Measurements from ENCODE around the gene KLHL29.
A peak's percentile ranks its signal among the peaks of the same experiment; 100 is the strongest.
"Not testable (repeated sequence)": the region's sequence is repeated elsewhere in the genome, so short reads cannot be mapped to it uniquely, and the experiment has no call there.

The KLHL29 gene

GRCh38 chr2:23381485-23381884 is 3.5 kb upstream of the KLHL29 start:
- H3K36me3 Mint-ChIP-seq = no peaks in the 10 kb centered on the region
- ATAC-seq = no peak
- H3K27me3 Mint-ChIP-seq = peaks cover 7% of the 10 kb centered on the region
- H3K27ac Mint-ChIP-seq = peak overlapping the region; percentile 83
- H3K4me1 Mint-ChIP-seq = peaks cover 30% of the 10 kb centered on the region
- H3K4me3 Mint-ChIP-seq = peak overlapping the region; percentile 66
- no peaks in the 10 kb centered on the region for H3K9me3 Mint-ChIP-seq

DNA sequence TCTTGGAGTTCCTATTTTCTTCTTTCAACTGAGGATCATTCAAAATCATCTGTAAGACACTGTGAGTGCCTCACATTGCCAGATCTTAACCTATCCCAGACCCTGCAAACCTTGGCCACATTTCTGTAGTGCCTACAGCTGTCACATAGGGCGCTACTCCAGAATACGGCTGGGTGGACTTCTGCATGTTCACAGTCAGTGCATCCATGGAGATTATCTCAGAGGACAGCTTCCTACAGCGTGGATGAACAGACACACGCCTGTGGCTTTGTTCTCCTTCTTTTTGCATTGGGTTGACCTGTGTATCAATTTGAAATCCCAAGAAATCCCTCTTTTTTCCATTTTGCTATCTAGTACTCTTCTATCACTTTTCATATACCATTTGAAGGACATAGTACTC is 1.9 kb upstream of the KLHL29 start:
- no peak for ATAC-seq
- Mint-ChIP-seq H3K9me3 (no peaks in the 10 kb centered on the region), H3K36me3 (no peaks in the 10 kb centered on the region), H3K4me3 (no peak overlapping the region), H3K27me3 (peaks cover 17% of the 10 kb centered on the region), H3K27ac (no peak overlapping the region), H3K4me1 (peaks cover 36% of the 10 kb centered on the region)

DNA sequence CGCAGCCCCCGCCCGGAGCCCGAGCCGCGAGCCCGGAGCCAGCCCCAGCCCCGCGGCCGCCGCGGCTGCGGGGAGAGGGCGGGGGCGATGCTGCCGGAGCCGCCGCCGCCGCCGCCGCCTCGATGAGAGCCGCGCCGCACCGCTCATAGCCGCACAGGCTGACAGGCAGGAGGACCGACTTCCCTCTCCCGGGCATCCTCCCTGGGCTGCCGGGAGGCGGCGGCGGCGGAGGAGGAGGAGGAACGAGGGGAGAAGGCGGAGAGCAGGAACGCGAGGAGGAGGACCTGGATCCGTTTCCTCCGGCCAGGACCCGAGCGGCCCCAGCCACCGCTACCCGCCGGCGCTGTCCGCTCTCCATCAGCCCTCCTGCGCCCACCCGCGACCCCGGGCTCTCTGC is 370 bp downstream of the KLHL29 start:
- H3K9me3 Mint-ChIP-seq = no peaks in the 10 kb centered on the region
- ATAC-seq = peak; percentile 57
- peak overlapping the region; percentile 85 for H3K4me3 Mint-ChIP-seq
- peaks cover 28% of the 10 kb centered on the region for H3K27me3 Mint-ChIP-seq
- H3K36me3 Mint-ChIP-seq = no peaks in the 10 kb centered on the region
- peaks cover 40% of the 10 kb centered on the region for H3K4me1 Mint-ChIP-seq
- H3K27ac Mint-ChIP-seq = no peak overlapping the region

- peaks cover 28% of the 10 kb centered on the region for H3K27me3 Mint-ChIP-seq
- peaks cover 35% of the 10 kb centered on the region for H3K4me1 Mint-ChIP-seq
- peak overlapping the region; percentile 17 for H3K27ac Mint-ChIP-seq
- H3K4me3 Mint-ChIP-seq = peak overlapping the region; percentile 85
- ATAC-seq = peak; percentile 38
- no peaks in the 10 kb centered on the region for H3K36me3 Mint-ChIP-seq
- H3K9me3 Mint-ChIP-seq = no peaks in the 10 kb centered on the region
These were observed 864 bp downstream of the KLHL29 start for GRCh38 chr2:23385748-23386338.

GRCh38 chr2:23386339-23387220 is 1.6 kb downstream of the KLHL29 start:
- peak; percentile 24 for ATAC-seq
- peaks cover 28% of the 10 kb centered on the region for H3K27me3 Mint-ChIP-seq
- peak overlapping the region; percentile 17 for H3K27ac Mint-ChIP-seq
- H3K36me3 Mint-ChIP-seq = no peaks in the 10 kb centered on the region
- H3K4me1 Mint-ChIP-seq = peaks cover 28% of the 10 kb centered on the region
- H3K4me3 Mint-ChIP-seq = peak overlapping the region; percentile 85
- no peaks in the 10 kb centered on the region for H3K9me3 Mint-ChIP-seq

DNA sequence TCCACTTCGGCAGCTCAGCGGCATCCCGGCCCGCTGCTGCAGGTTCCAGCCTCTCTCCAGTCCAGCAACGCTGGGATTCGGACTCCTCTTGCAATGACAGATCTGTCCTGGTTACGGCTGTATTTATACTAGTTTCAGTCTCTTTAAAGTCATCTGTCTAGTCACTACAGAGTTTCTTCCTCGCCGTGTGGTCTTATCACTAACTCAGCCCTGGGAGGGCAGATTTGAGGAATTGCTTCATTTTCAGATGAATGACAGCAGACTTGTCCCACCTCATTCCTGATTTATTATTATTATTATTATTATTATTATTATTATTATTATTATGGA is 2.2 kb downstream of the KLHL29 start:
- H3K4me3 Mint-ChIP-seq = peak overlapping the region; percentile 85
- H3K27me3 Mint-ChIP-seq = peaks cover 28% of the 10 kb centered on the region
- peaks cover 26% of the 10 kb centered on the region for H3K4me1 Mint-ChIP-seq
- H3K9me3 Mint-ChIP-seq = no peaks in the 10 kb centered on the region
- ATAC-seq = no peak
- no peak overlapping the region for H3K27ac Mint-ChIP-seq
- H3K36me3 Mint-ChIP-seq = no peaks in the 10 kb centered on the region

DNA sequence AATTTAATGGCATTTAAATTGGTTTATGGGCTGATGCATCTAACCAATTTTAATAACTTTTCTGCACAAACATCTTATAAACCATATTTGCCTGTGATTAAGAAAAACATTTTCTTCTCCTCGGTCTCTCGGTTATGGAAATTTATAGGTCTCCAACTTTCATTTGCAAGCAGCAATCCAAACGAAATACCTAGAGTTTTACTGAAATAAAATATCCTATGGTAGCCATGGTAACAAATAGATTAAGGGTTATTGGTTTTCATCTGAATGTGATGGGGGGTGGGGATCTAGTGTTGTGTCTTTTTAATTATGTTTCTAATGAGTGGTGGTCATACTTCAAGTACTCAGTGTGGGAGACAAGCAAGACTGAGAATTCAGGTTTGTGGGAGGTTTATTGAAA is 2.9 kb downstream of the KLHL29 start:
- H3K27ac Mint-ChIP-seq = no peak overlapping the region
- no peaks in the 10 kb centered on the region for H3K36me3 Mint-ChIP-seq
- H3K9me3 Mint-ChIP-seq = no peaks in the 10 kb centered on the region
- ATAC-seq = no peak
- peaks cover 28% of the 10 kb centered on the region for H3K27me3 Mint-ChIP-seq
- peaks cover 26% of the 10 kb centered on the region for H3K4me1 Mint-ChIP-seq
- H3K4me3 Mint-ChIP-seq = no peak overlapping the region

DNA sequence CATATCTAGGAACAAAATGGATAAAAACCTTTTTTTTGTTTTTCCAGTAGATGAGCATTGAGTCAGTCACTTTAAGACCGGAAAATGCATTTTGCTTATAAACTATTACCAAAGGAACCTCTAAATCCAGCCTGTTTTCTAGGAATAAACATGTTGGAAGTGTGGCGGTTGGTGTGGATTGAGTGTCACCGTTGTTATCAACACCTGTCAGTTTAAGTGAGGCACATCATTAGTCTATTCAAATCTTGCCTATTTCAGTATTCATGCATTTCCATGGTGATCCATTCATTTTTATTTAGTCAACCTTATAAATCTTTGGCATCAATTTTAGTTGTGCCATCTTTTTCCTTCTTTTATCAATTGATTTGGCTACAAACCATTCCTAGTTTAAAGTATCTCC is 3.3 kb downstream of the KLHL29 start:
- H3K27ac Mint-ChIP-seq = no peak overlapping the region
- H3K4me3 Mint-ChIP-seq = no peak overlapping the region
- peaks cover 28% of the 10 kb centered on the region for H3K27me3 Mint-ChIP-seq
- peaks cover 26% of the 10 kb centered on the region for H3K4me1 Mint-ChIP-seq
- no peak for ATAC-seq
- no peaks in the 10 kb centered on the region for H3K9me3 Mint-ChIP-seq
- no peaks in the 10 kb centered on the region for H3K36me3 Mint-ChIP-seq

DNA sequence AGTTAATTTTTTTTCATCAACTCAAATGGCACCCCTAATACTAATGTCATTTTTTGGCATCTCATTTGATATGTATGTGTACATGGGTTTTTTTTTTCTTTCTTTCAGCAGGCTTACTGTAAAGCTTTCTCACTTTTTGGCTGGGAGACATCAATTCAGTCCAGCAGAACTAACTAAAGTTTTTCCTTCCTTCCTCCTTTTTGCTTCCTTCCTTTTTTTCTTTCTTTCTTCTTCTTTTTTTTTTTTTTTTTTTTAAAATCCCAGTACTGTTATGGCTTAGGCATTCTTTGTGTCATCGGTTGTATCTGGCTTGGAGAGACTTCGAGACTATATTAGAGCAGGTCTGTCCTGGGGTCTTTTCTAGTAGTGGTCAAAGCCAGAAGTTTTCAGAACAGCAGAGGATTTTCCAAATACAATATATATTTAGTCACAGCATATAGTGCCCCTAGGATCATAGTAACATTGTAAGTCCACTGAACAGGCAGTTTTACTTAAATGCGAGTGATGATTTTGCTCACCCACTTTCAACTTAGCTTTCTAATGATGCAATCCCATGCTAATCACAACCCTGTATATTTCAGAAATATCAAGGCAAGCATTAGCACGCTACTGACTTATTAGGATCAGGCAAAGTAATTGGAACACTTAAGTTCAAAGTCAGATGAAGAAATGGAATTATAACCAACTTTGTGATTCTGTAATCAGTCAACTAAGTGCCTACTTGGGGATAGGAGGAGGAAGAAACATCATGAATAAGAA is 4.0 kb downstream of the KLHL29 start:
- no peak overlapping the region for H3K27ac Mint-ChIP-seq
- H3K9me3 Mint-ChIP-seq = no peaks in the 10 kb centered on the region
- no peak for ATAC-seq
- peaks cover 28% of the 10 kb centered on the region for H3K27me3 Mint-ChIP-seq
- no peak overlapping the region for H3K4me3 Mint-ChIP-seq
- H3K4me1 Mint-ChIP-seq = peaks cover 26% of the 10 kb centered on the region
- H3K36me3 Mint-ChIP-seq = no peaks in the 10 kb centered on the region

GRCh38 chr2:23390152-23390551 is 5.2 kb downstream of the KLHL29 start:
- no peaks in the 10 kb centered on the region for H3K9me3 Mint-ChIP-seq
- no peak overlapping the region for H3K4me3 Mint-ChIP-seq
- ATAC-seq = no peak
- no peak overlapping the region for H3K27ac Mint-ChIP-seq
- H3K27me3 Mint-ChIP-seq = peaks cover 28% of the 10 kb centered on the region
- H3K4me1 Mint-ChIP-seq = peaks cover 20% of the 10 kb centered on the region
- no peaks in the 10 kb centered on the region for H3K36me3 Mint-ChIP-seq

DNA sequence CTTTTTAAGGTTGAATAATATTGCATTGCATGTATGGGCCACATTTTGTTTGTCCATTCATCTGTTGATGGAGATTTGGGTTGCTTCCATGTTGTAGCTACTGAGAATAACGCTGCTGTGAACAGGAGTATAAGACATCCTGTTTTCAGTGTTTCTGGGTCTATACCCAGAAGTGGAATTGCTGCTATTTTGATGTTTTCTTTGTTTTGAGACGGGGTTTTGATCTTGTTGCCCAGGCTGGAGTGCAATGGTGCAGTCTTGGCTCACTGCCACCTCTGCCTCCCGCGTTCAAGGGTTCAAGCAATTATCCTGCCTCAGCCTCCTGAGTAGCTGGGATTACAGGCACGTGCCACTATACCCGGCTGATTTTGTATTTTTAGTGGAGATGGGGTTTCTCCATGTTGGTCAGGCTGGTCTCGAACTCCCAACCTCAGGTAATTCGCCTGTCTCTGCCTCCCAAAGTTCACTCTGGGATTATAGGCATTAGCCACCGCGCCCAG is 6.3 kb downstream of the KLHL29 start:
- ATAC-seq, H3K4me3 Mint-ChIP-seq, H3K36me3 Mint-ChIP-seq, H3K27ac Mint-ChIP-seq, H3K9me3 Mint-ChIP-seq: not testable (repeated sequence)
- Mint-ChIP-seq H3K4me1 (peaks cover 16% of the 10 kb centered on the region), H3K27me3 (peaks cover 24% of the 10 kb centered on the region)

DNA sequence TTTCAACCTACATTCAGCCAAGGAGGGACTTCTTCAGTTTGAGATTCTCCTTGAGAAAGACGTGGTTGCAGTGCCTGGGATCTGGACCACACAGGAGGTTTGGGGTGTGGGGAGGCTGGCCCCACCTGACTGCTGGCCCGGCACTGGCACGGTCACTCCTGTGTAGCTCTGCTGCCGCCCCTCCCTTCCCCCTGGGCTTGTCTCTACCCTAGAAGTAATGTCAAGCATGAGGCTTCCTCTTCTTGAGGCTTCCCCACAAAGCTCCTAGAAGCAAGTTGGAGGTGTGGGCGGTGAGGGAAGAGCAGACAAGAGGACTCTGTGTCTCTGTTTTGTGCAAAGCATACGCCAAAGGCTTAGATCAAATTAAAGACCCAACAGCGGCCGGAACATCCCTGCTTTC is 8.7 kb downstream of the KLHL29 start:
- ATAC-seq = no peak
- H3K4me3 Mint-ChIP-seq = no peak overlapping the region
- H3K36me3 Mint-ChIP-seq = no peaks in the 10 kb centered on the region
- H3K27ac Mint-ChIP-seq = no peak overlapping the region
- H3K27me3 Mint-ChIP-seq = peaks cover 6% of the 10 kb centered on the region
- H3K4me1 Mint-ChIP-seq = peaks cover 3% of the 10 kb centered on the region
- no peaks in the 10 kb centered on the region for H3K9me3 Mint-ChIP-seq

DNA sequence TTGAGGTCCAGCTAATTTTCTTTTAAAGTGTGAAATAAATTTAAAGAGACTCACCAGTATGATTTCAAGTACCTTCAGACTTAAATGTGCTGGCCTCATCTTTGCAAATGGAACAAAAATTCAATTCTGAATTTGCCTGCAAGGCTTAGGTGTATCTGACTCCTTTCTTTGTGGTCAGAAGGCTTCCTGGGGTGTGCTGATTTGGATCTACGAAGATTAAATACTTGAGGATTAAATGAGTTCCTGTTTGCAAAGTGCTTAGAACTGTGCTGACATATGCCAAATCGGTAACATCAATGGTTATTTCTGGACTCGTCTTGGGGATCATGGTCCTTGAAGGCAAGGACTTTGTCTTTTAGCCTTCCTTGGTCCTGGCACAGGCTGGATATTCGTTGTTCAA is 9.7 kb downstream of the KLHL29 start:
- Mint-ChIP-seq H3K27me3 (no peaks in the 10 kb centered on the region), H3K4me1 (peaks cover 3% of the 10 kb centered on the region), H3K9me3 (no peaks in the 10 kb centered on the region), H3K4me3 (no peak overlapping the region), H3K36me3 (no peaks in the 10 kb centered on the region), H3K27ac (no peak overlapping the region)
- ATAC-seq = no peak

DNA sequence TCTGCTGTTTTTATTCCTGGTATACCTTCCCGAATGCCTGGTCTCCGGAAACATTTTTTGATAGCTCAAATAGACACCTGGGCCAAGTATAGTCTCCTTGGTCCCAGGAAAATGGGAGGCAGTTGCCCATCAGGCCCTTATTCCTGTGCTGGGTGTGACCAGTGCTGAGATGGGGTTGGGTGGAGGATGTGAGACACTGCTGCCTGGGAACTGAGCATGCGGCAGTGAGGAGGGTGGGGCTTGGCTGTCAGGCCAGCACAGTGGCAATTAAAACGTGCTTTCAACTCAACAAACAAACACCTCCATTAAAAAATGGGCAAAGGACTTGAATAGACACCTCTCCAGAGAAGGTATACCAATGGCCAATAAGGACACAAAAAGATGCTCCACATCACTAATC is 12.5 kb downstream of the KLHL29 start:
- Mint-ChIP-seq H3K27me3 (no peaks in the 10 kb centered on the region), H3K36me3 (no peaks in the 10 kb centered on the region), H3K9me3 (no peaks in the 10 kb centered on the region), H3K4me3 (no peak overlapping the region), H3K27ac (no peak overlapping the region), H3K4me1 (peaks cover 7% of the 10 kb centered on the region)
- ATAC-seq = no peak

- Mint-ChIP-seq H3K4me3 (no peak overlapping the region), H3K4me1 (peaks cover 18% of the 10 kb centered on the region), H3K27me3 (no peaks in the 10 kb centered on the region), H3K9me3 (no peaks in the 10 kb centered on the region), H3K36me3 (no peaks in the 10 kb centered on the region), H3K27ac (no peak overlapping the region)
- peak; percentile 74 for ATAC-seq
These were observed 14.8 kb downstream of the KLHL29 start for GRCh38 chr2:23399674-23400261.

Data from stimulated activated memory B cell treated with anti-CD40 and anti-IgM and Interleukin-4, amounts not matched to agents 10 μg/mL and 1 μg/mL and 100 μg/mL, for 72 hours (primary cell).